Vagina (tissue), 2 donors: Measurements from ENCODE around the gene CARD11. TPM values are rescaled to one million over a fixed set of nuclear protein-coding genes. Genes with fewer than 3 reads are reported as not detected.

Source experiments
- DNase-seq, 2 donors: peaks; one replicate each; pipeline ENCODE4 v3.0.0-alpha.2; 2017; ENCODE audit errors: extremely low spot score in 2 of 2
- H3K27ac ChIP-seq: fragments of 200-600 bp; sonication (generic); one replicate; pipeline ENCODE4 v1.5.1; 2019
- H3K27me3 ChIP-seq: fragments of 200-600 bp; sonication (generic); one replicate; pipeline ENCODE4 v1.5.1; 2019
- H3K36me3 ChIP-seq, 2 donors: fragments of 200-600 bp; sonication (generic); one replicate each; pipeline ENCODE4 v1.5.1; 2017 to 2019
- H3K4me1 ChIP-seq: fragments of 200-600 bp; sonication (generic); one replicate; pipeline ENCODE4 v1.5.1; 2019
- H3K4me3 ChIP-seq, 2 donors: fragments of 200-600 bp; sonication (generic); 1 replicate in 1 of 2; 2 replicates in 1 of 2; pipeline ENCODE4 v1.5.1; 2016 to 2019
- H3K9me3 ChIP-seq: fragments of 200-600 bp; sonication (generic); one replicate; pipeline ENCODE4 v1.5.1; 2019
- CTCF ChIP-seq, 3 experiments: fragments of 450-650 bp in 2 of 3; fragments of 200-600 bp in 1 of 3; sonication (generic) in 1 of 3; IDR thresholded peaks; one replicate each; pipeline ENCODE4 v1.5.1; 2017 to 2019; ENCODE audit warnings: antibody characterized with exemption in 3 of 3, mild to moderate bottlenecking in 2 of 3, moderate library complexity in 2 of 3
- POLR2A ChIP-seq, 2 donors: fragments of 450-650 bp; IDR thresholded peaks; one replicate each; pipeline ENCODE4 v1.6.1; 2017; ENCODE audit warnings: antibody characterized with exemption in 2 of 2, mild to moderate bottlenecking in 2 of 2, moderate library complexity in 2 of 2
- POLR2AphosphoS5 ChIP-seq, 2 donors: sonication (generic); formaldehyde crosslinking; IDR thresholded peaks; one replicate each; pipeline ENCODE4 v1.9.0; 2017; ENCODE audit warnings: antibody characterized with exemption in 2 of 2, mild to moderate bottlenecking in 2 of 2, low read depth in 1 of 2; ENCODE audit not compliant: insufficient read depth in 1 of 2
- intact Hi-C: fragments of 100-400 bp; cut with DNase I; formaldehyde crosslinking; loops from one replicate; pipeline ENCODE4 v1.15.1; 2023
- total RNA-seq: library from RNA; depleted of rRNA; stranded (reverse); fragments of >200 nt; gene quantifications from one replicate; pipeline ENCODE4 v1.2.3, GENCODE V29; 2016

CARD11 gene
- total RNA-seq, 1 donor from 2014 or later = 2.9 TPM

- no peaks in the 10 kb centered on the region for H3K4me1 ChIP-seq
- no peaks in the 10 kb centered on the region for H3K36me3 ChIP-seq
- H3K27ac ChIP-seq = no peak overlapping the region
- no peak overlapping the region for H3K4me3 ChIP-seq
- no peaks in the 10 kb centered on the region for H3K27me3 ChIP-seq
- intact Hi-C loops = no loop called here
- no peak for DNase-seq
- no peak for TF ChIP-seq CTCF (IDR thresholded peaks at IDR 0.05)
- no peak for TF ChIP-seq POLR2AphosphoS5 (IDR thresholded peaks at IDR 0.05; ENCODE audit: insufficient read depth in 1 of 2, low read depth in 1 of 2)
- no peak for TF ChIP-seq POLR2A (IDR thresholded peaks at IDR 0.05)
- no peaks in the 10 kb centered on the region for H3K9me3 ChIP-seq
Measured at GRCh38 chr7:3083350-3083749, 39.7 kb upstream of the CARD11 start.

- H3K27me3 ChIP-seq = no peaks in the 10 kb centered on the region
- no peaks in the 10 kb centered on the region for H3K9me3 ChIP-seq
- no peak overlapping the region for H3K4me3 ChIP-seq
- intact Hi-C loops = no loop called here
- TF ChIP-seq POLR2AphosphoS5 (IDR thresholded peaks at IDR 0.05; ENCODE audit: insufficient read depth in 1 of 2, low read depth in 1 of 2) (no peak), POLR2A (IDR thresholded peaks at IDR 0.05) (no peak), CTCF (IDR thresholded peaks at IDR 0.05) (no peak)
- DNase-seq = no peak
- H3K36me3 ChIP-seq = no peaks in the 10 kb centered on the region
- no peak overlapping the region for H3K27ac ChIP-seq
- no peaks in the 10 kb centered on the region for H3K4me1 ChIP-seq
Measured at GRCh38 chr7:3082831-3083230, 39.2 kb upstream of the CARD11 start.

GRCh38 chr7:3082386-3082785 is 38.7 kb upstream of the CARD11 start:
- Histone ChIP-seq H3K4me1 (no peaks in the 10 kb centered on the region), H3K4me3 (no peak overlapping the region), H3K36me3 (no peaks in the 10 kb centered on the region), H3K9me3 (no peaks in the 10 kb centered on the region), H3K27me3 (no peaks in the 10 kb centered on the region), H3K27ac (no peak overlapping the region)
- TF ChIP-seq POLR2A (IDR thresholded peaks at IDR 0.05) = no peak
- TF ChIP-seq POLR2AphosphoS5 (IDR thresholded peaks at IDR 0.05; ENCODE audit: insufficient read depth in 1 of 2, low read depth in 1 of 2) = no peak
- TF ChIP-seq CTCF (IDR thresholded peaks at IDR 0.05) = no peak
- no peak for DNase-seq
- intact Hi-C loops = no loop called here

GRCh38 chr7:3080106-3080505 is 36.4 kb upstream of the CARD11 start:
- H3K27me3 ChIP-seq = no peaks in the 10 kb centered on the region
- H3K27ac ChIP-seq = no peak overlapping the region
- no peaks in the 10 kb centered on the region for H3K4me1 ChIP-seq
- TF ChIP-seq POLR2A (IDR thresholded peaks at IDR 0.05) (no peak), POLR2AphosphoS5 (IDR thresholded peaks at IDR 0.05; ENCODE audit: insufficient read depth in 1 of 2, low read depth in 1 of 2) (no peak), CTCF (IDR thresholded peaks at IDR 0.05) (no peak)
- intact Hi-C loops = no loop called here
- no peaks in the 10 kb centered on the region for H3K36me3 ChIP-seq
- H3K4me3 ChIP-seq = no peak overlapping the region
- DNase-seq = no peak
- H3K9me3 ChIP-seq = peaks cover 9% of the 10 kb centered on the region

GRCh38 chr7:3078514-3078913 is 34.8 kb upstream of the CARD11 start:
- H3K4me1 ChIP-seq = no peaks in the 10 kb centered on the region
- TF ChIP-seq CTCF (IDR thresholded peaks at IDR 0.05) = no peak
- TF ChIP-seq POLR2AphosphoS5 (IDR thresholded peaks at IDR 0.05; ENCODE audit: insufficient read depth in 1 of 2, low read depth in 1 of 2) = no peak
- TF ChIP-seq POLR2A (IDR thresholded peaks at IDR 0.05) = no peak
- no peaks in the 10 kb centered on the region for H3K36me3 ChIP-seq
- H3K9me3 ChIP-seq = peaks cover 9% of the 10 kb centered on the region
- no peak for DNase-seq
- H3K4me3 ChIP-seq = no peak overlapping the region
- no peaks in the 10 kb centered on the region for H3K27me3 ChIP-seq
- intact Hi-C loops = no loop called here
- H3K27ac ChIP-seq = no peak overlapping the region
